Loucy (cell line): ENCODE results near the gene GID8.

Experiments used
- EZH2phosphoT487 ChIP-seq: fragments of 200-600 bp; IDR thresholded peaks from 2 replicates; pipeline ENCODE4 v1.6.1; 2018; ENCODE audit warnings: antibody characterized with exemption, mild to moderate bottlenecking, moderate library complexity, borderline replicate concordance
- TF ChIP-seq, protein P1 (sequence below): fragments of 200-600 bp; sonication (generic); conservative IDR thresholded peaks from 2 replicates; pipeline ENCODE4 v1.5.1; 2014; ENCODE audit warnings: mild to moderate bottlenecking, antibody characterized with exemption, low read length

DNA sequence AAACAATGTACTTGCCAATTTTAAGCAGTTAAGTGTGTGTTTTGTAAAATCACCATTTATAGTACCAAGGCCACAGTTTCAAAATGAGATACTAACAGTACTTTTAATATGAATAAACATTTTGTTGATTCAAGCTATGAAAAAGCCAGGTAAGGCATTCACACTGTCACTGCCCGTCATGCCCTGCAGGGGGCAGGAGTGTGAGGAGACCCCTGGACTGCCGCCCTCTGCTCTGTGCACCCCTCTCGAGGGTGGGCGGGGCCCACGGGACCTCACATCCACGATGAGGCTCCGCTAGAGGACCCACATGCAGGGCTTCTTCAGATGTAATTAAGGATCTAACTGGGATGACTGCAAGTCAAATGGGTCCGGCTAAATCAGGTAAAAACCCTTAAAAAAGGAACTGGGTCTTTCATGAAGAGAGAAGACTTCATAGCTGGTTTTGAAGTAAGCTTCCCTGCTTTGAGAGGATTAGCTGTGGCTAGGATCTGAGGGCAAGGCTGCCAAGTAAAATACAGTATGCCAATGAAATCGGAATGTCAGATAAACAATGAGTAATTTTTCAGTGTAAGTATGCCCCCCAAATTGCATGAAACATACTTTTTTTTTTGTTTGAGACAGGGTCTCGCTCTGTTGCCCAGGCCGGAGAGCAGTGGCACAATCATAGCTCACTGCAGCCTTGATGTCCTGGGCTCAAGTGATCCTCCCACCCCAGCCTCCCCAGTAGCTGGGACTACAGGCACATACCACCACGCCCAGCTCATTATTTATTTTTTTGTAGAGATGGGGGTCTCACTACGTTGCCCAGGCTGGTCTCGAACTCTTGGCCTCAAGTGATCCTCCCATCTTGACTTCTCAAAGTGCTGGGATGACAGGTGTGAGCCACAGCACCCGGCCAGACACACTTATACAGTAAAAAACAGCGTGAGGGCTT lies 30.3 kb upstream of the GID8 start:
- TF ChIP-seq, protein P1, sequence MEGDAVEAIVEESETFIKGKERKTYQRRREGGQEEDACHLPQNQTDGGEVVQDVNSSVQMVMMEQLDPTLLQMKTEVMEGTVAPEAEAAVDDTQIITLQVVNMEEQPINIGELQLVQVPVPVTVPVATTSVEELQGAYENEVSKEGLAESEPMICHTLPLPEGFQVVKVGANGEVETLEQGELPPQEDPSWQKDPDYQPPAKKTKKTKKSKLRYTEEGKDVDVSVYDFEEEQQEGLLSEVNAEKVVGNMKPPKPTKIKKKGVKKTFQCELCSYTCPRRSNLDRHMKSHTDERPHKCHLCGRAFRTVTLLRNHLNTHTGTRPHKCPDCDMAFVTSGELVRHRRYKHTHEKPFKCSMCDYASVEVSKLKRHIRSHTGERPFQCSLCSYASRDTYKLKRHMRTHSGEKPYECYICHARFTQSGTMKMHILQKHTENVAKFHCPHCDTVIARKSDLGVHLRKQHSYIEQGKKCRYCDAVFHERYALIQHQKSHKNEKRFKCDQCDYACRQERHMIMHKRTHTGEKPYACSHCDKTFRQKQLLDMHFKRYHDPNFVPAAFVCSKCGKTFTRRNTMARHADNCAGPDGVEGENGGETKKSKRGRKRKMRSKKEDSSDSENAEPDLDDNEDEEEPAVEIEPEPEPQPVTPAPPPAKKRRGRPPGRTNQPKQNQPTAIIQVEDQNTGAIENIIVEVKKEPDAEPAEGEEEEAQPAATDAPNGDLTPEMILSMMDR = peak; percentile 72
- no peak for TF ChIP-seq EZH2phosphoT487
